Cardiac fibroblast (primary cell): ENCODE data around the gene SEMA4B.
A peak's percentile ranks its signal among the peaks of the same experiment; 100 is the strongest.

Source experiments
- DNase-seq, 2 donors: peaks; one replicate each; pipeline versions ENCODE4 v3.0.0 to v3.0.0-alpha.2; 2010; ENCODE audit warnings: low read depth in 2 of 2
- H3K4me3 ChIP-seq, 2 donors: replicated peaks in 1 of 2; 1 replicate in 1 of 2; 2 replicates in 1 of 2; pipeline ENCODE4 v1.5.1; 2011; ENCODE audit warnings: low read depth in 2 of 2, low read length in 2 of 2, mild to moderate bottlenecking in 2 of 2, moderate library complexity in 1 of 2
- CTCF ChIP-seq: IDR thresholded peaks from one replicate; pipeline ENCODE4 v1.5.1; 2011; ENCODE audit warnings: low read depth, mild to moderate bottlenecking, low read length, inconsistent platforms

The SEMA4B gene

GRCh38 chr15:90200534-90201129 lies 498 bp upstream of the SEMA4B start:
- peak overlapping the region; percentile 53 to 72 for H3K4me3 ChIP-seq

DNA sequence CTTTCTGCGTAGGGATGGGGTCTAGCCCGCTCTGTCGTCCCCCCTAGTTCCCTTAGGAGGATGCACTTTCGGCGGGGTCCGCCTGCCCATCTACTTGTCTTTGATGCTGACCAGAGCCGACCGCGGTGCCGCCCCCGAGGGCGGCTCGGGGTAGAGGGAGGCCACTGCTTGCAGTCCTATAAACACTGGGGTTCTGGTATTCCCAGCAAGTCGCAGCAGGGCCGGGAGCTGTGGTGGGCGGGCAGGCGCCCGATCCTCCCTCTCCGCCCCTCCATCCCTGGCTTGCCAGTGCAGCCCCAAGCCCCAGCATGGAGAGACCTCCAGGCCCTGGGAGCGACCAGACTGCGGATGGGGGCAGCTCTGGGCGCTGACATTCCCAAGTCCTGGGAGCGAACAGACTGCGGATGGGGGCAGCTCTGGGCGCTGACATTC lies 830 bp downstream of the SEMA4B start:
- peak in 1 of 2 donors; percentile 19 for DNase-seq
- H3K4me3 ChIP-seq, result peak overlapping the region; percentile 72 to 74
- TF ChIP-seq CTCF, result no peak

More at GRCh38 chr15:90200534-90201129, 498 bp upstream of the SEMA4B start:
- no peak for DNase-seq
- TF ChIP-seq CTCF, result no peak

- H3K4me3 ChIP-seq, result no peak overlapping the region
- TF ChIP-seq CTCF, result no peak
- DNase-seq, result no peak
Measured at GRCh38 chr15:90202929-90203328, 1.8 kb downstream of the SEMA4B start.

DNA sequence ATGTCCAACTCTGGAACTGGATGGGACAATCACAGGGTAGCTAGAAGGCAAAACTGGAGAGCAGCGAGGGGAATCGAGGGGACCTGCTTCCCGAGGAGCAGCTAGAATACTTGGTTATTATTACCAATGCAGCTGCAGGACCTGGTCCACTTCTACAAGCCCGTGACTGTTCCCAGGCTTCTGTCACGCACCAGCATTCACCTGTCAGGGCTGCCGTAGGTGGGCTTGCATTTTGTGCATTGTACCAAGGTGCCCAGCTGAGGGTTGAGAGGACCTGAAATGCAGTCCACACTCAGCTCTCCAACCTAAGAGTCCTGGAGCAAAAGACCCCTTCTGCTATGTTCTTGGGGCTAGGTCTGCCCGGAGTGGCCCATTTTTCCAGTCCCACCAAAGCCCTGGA lies 2.3 kb downstream of the SEMA4B start:
- TF ChIP-seq CTCF, result no peak
- no peak for DNase-seq
- no peak overlapping the region for H3K4me3 ChIP-seq

- TF ChIP-seq CTCF, result no peak
- H3K4me3 ChIP-seq, result no peak overlapping the region
- DNase-seq, result peak; percentile 30 to 44
Measured at GRCh38 chr15:90203922-90204321, 2.8 kb downstream of the SEMA4B start.

- H3K4me3 ChIP-seq, result no peak overlapping the region
- no peak for TF ChIP-seq CTCF
- DNase-seq, result no peak
Measured at GRCh38 chr15:90205050-90205848, 4.1 kb downstream of the SEMA4B start.
